GM19193 (cell line): ENCODE results near the gene SNAPC1.

Experiments
- POLR2A ChIP-seq: IDR thresholded peaks from 4 replicates; pipeline ENCODE4 v1.6.1; 2011; ENCODE audit not compliant: insufficient read depth, insufficient read length; ENCODE audit errors: extremely low read depth

Gene SNAPC1

GRCh38 chr14:61764342-61765122 lies 2.3 kb downstream of the SNAPC1 start:
- TF ChIP-seq POLR2A, result no peak

- TF ChIP-seq POLR2A, result no peak
These were observed 3.2 kb downstream of the SNAPC1 start for GRCh38 chr14:61765225-61765943.

DNA sequence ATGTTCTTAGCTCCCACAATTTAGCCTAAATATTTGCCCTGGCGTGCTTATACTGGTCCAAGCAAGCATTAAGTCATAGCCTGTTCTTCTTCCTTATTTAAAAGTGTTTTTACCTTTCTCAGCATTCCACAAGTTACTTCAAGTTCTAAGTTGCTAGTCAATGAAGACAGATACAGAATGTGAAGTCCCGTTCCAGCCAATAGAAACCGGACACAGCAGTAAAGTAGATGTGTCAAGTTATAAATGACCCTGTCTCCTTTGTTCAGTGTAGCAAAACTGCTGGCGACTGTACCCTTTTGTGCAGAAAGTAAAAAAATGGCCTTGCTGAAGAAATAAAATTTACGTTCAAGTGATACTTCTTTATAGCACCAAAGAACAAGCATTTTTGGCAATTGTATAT lies 3.9 kb downstream of the SNAPC1 start:
- no peak for TF ChIP-seq POLR2A

- TF ChIP-seq POLR2A, result no peak
These were observed 6.0 kb downstream of the SNAPC1 start for GRCh38 chr14:61768240-61768639.

DNA sequence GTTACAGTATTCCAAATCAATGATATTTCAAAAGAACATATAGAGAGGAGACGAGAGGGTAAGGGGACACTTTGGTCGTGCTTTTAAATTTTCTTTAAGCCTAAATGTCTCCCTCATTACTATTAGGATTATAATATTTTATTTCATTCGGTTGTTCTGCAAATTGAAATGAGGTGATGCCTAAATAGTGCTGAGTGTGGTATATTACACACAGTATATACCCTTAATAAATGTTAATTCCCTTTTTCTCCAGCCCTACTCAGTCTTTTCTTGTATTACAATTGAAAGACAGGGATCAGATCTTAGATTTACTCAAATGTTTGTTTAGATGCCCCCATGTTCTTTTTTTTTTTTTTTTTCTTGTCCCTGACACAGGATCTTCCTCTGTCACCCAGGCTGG lies 7.7 kb downstream of the SNAPC1 start:
- no peak for TF ChIP-seq POLR2A

GRCh38 chr14:61774861-61775260 lies 12.6 kb downstream of the SNAPC1 start:
- no peak for TF ChIP-seq POLR2A

GRCh38 chr14:61780125-61780524 lies 17.9 kb downstream of the SNAPC1 start:
- no peak for TF ChIP-seq POLR2A

DNA sequence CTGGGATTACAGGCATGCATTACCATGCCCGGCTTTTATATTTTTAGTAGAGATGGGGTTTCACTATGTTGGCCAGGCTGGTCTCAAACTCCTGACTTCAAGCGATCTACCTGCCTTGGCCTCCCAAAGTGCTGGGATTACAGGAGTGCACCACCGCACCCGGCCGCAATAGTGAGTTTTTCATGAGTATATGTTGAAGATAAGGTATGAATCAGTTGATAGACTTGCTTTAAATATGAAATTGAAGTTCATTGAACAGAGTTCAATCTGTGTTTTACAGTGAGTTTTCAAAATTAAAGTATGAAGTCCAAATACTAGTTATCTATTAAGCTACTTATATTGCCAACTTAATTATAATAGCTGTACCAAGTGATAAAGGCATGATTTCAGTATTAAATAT lies 35.1 kb downstream of the SNAPC1 start:
- no peak for TF ChIP-seq POLR2A

GRCh38 chr14:61802010-61802568 lies 39.9 kb downstream of the SNAPC1 start:
- TF ChIP-seq POLR2A, result no peak

DNA sequence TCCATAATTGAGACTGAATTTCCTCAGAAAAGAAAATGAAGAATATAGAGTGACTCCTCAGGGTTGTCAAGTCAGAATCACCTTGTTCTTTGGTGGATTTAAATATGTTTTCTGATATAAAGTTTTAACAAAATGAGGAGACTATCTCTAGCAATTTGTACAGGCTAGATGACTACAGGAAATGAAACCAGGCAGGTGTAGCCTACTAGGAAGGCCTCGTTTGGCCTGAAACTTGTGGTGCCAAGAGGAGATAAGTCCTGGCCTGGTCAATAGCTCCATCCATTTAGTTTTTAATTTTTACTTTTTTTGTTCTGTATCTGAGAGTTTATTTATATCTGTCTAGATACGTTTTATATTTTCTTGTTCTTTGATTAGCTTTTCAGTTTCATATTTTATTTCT lies 41.5 kb downstream of the SNAPC1 start:
- TF ChIP-seq POLR2A, result no peak

GRCh38 chr14:61805451-61805850 lies 43.2 kb downstream of the SNAPC1 start:
- TF ChIP-seq POLR2A, result no peak

GRCh38 chr14:61811882-61812346 lies 49.7 kb downstream of the SNAPC1 start:
- TF ChIP-seq POLR2A, result no peak

DNA sequence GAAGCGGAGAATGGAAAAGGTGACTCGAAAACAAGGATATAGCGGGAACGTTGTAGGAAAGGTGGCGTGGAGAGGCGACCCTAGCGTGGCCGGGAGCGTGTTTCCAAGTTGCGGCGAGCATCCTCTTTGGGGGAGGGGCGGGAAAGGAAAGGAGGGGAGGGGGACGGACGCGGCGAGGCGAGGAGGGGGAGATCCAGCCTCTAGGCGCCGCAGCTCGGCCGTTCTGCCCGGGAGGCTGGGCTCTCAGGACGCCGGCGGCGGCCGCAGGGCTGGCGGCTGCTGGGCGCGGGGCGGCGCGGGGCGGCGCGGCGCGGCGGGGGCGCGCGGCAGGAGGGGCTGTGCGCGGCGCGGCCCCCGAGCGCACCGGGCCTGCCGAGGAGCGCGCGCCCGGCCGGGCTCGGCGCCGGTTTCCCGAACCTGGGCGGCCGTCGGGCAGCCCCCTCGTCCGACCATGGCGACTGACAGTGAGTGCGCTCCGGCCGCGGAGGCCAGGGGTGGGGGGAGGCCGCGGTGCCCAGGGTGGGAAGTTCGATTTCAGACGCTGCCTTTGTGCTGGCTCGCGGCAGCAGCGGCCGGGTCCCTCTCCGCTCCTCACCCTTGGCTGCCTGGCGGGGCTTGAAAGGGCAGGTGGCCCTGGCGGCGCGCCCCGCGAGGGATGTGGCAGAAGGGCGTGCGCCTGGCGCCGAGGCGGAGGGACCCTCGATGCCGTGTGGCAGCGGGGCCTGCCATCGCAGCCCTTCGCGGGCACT lies 50.3 kb downstream of the SNAPC1 start, which contains the start of gene SYT16:
TSS of gene SYT16 (plus strand) at position 357 of the 749 bp plus-strand sequence.
- no peak for TF ChIP-seq POLR2A

DNA sequence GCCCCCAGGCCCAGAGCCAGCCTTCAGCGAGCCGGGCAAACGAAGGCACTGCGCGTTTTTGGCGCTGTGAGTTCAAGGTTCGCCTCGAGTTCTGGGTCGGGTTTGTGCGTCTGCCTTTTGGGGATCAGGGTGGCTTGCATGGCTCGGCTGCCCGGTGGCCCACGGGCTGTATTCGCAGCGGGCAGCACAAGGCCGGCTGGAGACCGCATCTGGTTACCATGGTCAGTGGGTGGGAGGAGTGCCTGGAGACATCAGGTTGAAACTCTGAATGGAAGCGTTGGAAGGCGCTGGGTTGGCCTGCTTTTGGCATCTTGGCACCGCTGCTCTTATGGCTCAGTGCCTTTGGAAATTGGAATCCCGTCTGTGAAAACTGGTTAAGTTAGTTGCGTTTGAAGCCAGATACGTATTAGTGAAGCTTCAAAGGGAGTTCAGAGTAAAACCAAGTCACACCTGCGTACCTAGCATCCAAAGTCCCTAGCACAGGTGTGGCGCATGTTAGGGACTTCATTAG lies 50.9 kb downstream of the SNAPC1 start:
- no peak for TF ChIP-seq POLR2A

- TF ChIP-seq POLR2A, result no peak
These were observed 60.2 kb downstream of the SNAPC1 start for GRCh38 chr14:61822458-61822857.
